ENCODE results near the gene SIRT5. TPM values are rescaled to one million over a fixed set of nuclear protein-coding genes. Genes with fewer than 3 reads are reported as not detected.

SIRT5 gene
- total RNA-seq, 1 donor from 2014 or later: 18.2 TPM

- Mint-ChIP-seq H3K27ac (no peak overlapping the region), H3K36me3 (ENCODE audit: insufficient read depth) (peaks cover 1% of the 10 kb centered on the region), H3K4me3 (ENCODE audit: low read depth) (no peak overlapping the region), H3K9me3 (ENCODE audit: low read depth) (no peaks in the 10 kb centered on the region), H3K27me3 (no peaks in the 10 kb centered on the region), H3K4me1 (ENCODE audit: low read depth) (no peaks in the 10 kb centered on the region)
- DNase-seq (ENCODE audit: low spot score, unreplicated experiment): no peak
- TF ChIP-seq CTCF (IDR thresholded peaks at IDR 0.05; ENCODE audit: unreplicated experiment): no peak
Observed at GRCh38 chr6:13591205-13591921, 17.0 kb downstream of the SIRT5 start.

GRCh38 chr6:13593103-13593502 lies 18.7 kb downstream of the SIRT5 start:
- Mint-ChIP-seq H3K27ac (no peak overlapping the region), H3K9me3 (ENCODE audit: low read depth) (no peaks in the 10 kb centered on the region), H3K4me1 (ENCODE audit: low read depth) (no peaks in the 10 kb centered on the region), H3K4me3 (ENCODE audit: low read depth) (no peak overlapping the region), H3K27me3 (no peaks in the 10 kb centered on the region), H3K36me3 (ENCODE audit: insufficient read depth) (peaks cover 7% of the 10 kb centered on the region)
- no peak for DNase-seq (ENCODE audit: low spot score, unreplicated experiment)
- no peak for TF ChIP-seq CTCF (IDR thresholded peaks at IDR 0.05; ENCODE audit: unreplicated experiment)

- H3K4me1 Mint-ChIP-seq (ENCODE audit: low read depth): no peaks in the 10 kb centered on the region
- no peak overlapping the region for H3K4me3 Mint-ChIP-seq (ENCODE audit: low read depth)
- peaks cover 9% of the 10 kb centered on the region for H3K36me3 Mint-ChIP-seq (ENCODE audit: insufficient read depth)
- H3K9me3 Mint-ChIP-seq (ENCODE audit: low read depth): no peaks in the 10 kb centered on the region
- TF ChIP-seq CTCF (IDR thresholded peaks at IDR 0.05; ENCODE audit: unreplicated experiment): no peak
- no peak for DNase-seq (ENCODE audit: low spot score, unreplicated experiment)
- H3K27me3 Mint-ChIP-seq: no peaks in the 10 kb centered on the region
- no peak overlapping the region for H3K27ac Mint-ChIP-seq
Observed at GRCh38 chr6:13593720-13594119, 19.3 kb downstream of the SIRT5 start.

GRCh38 chr6:13597073-13597472 lies 22.7 kb downstream of the SIRT5 start:
- TF ChIP-seq CTCF (IDR thresholded peaks at IDR 0.05; ENCODE audit: unreplicated experiment): no peak
- DNase-seq (ENCODE audit: low spot score, unreplicated experiment): no peak
- Mint-ChIP-seq H3K4me1 (ENCODE audit: low read depth) (no peaks in the 10 kb centered on the region), H3K27me3 (no peaks in the 10 kb centered on the region), H3K36me3 (ENCODE audit: insufficient read depth) (peaks cover 28% of the 10 kb centered on the region), H3K9me3 (ENCODE audit: low read depth) (no peaks in the 10 kb centered on the region), H3K27ac (no peak overlapping the region), H3K4me3 (ENCODE audit: low read depth) (no peak overlapping the region)

GRCh38 chr6:13600036-13600435 lies 25.6 kb downstream of the SIRT5 start:
- no peak for DNase-seq (ENCODE audit: low spot score, unreplicated experiment)
- H3K27me3 Mint-ChIP-seq: no peaks in the 10 kb centered on the region
- TF ChIP-seq CTCF (IDR thresholded peaks at IDR 0.05; ENCODE audit: unreplicated experiment): no peak
- no peak overlapping the region for H3K4me3 Mint-ChIP-seq (ENCODE audit: low read depth)
- peaks cover 12% of the 10 kb centered on the region for H3K4me1 Mint-ChIP-seq (ENCODE audit: low read depth)
- peaks cover 35% of the 10 kb centered on the region for H3K36me3 Mint-ChIP-seq (ENCODE audit: insufficient read depth)
- H3K27ac Mint-ChIP-seq: no peak overlapping the region
- peaks cover 3% of the 10 kb centered on the region for H3K9me3 Mint-ChIP-seq (ENCODE audit: low read depth)

All from progenitor cell of endocrine pancreas (in vitro differentiated cells).